GM23338 (cell line): ENCODE measurements around the gene MEIS3. TPM values are rescaled to one million over a fixed set of nuclear protein-coding genes. Genes with fewer than 3 reads are reported as not detected.
A peak's percentile ranks its signal among the peaks of the same experiment; 100 is the strongest.

Experiments
- ATAC-seq: fragments of 200-7000 bp; cut with Tn5 transposase; 3 replicates; pipeline ENCODE4 v1.9.1; 2020
- DNase-seq: peaks from one replicate; pipeline ENCODE4 v3.0.0-alpha.2; 2015; ENCODE audit warnings: low spot score
- H2AFZ ChIP-seq: fragments of 200-600 bp; sonication (generic); 2 replicates; pipeline ENCODE4 v1.8.0; 2016; ENCODE audit warnings: antibody characterized with exemption, mild to moderate bottlenecking, moderate library complexity
- H3F3A ChIP-seq: fragments of 200-600 bp; sonication (generic); replicated peaks from 2 replicates; pipeline ENCODE4 v1.8.0; 2017; ENCODE audit warnings: antibody characterized with exemption, mixed run types, low read depth
- H3K27ac ChIP-seq: fragments of 200-600 bp; sonication (generic); 2 replicates; pipeline ENCODE4 v1.6.1; 2016; ENCODE audit warnings: low read depth
- H3K27me3 ChIP-seq: fragments of 200-600 bp; sonication (generic); 2 replicates; pipeline ENCODE4 v1.8.0; 2016; ENCODE audit warnings: mild to moderate bottlenecking, mixed run types, moderate library complexity; ENCODE audit not compliant: insufficient read depth
- H3K36me3 ChIP-seq: fragments of 200-600 bp; sonication (generic); 2 replicates; pipeline ENCODE4 v1.8.0; 2016; ENCODE audit warnings: mild to moderate bottlenecking; ENCODE audit not compliant: insufficient read depth
- H3K4me1 ChIP-seq: fragments of 200-600 bp; sonication (generic); 2 replicates; pipeline ENCODE4 v1.8.0; 2016; ENCODE audit warnings: mild to moderate bottlenecking, moderate library complexity; ENCODE audit not compliant: insufficient read depth
- H3K4me2 ChIP-seq: fragments of 200-600 bp; sonication (generic); 2 replicates; pipeline ENCODE4 v1.7.1; 2017; ENCODE audit warnings: mixed run types
- H3K4me3 ChIP-seq: fragments of 200-600 bp; sonication (generic); 2 replicates; pipeline ENCODE4 v1.6.1; 2016; ENCODE audit warnings: mixed run types
- H3K79me2 ChIP-seq: fragments of 200-600 bp; sonication (generic); replicated peaks from 2 replicates; pipeline ENCODE4 v1.8.0; 2017; ENCODE audit warnings: mild to moderate bottlenecking; ENCODE audit not compliant: insufficient read depth
- H3K9me2 ChIP-seq: fragments of 200-600 bp; sonication (generic); 2 replicates; pipeline ENCODE4 v1.8.0; 2017; ENCODE audit not compliant: insufficient read depth
- H4K20me1 ChIP-seq: fragments of 200-600 bp; sonication (generic); replicated peaks from 2 replicates; pipeline ENCODE4 v1.8.0; 2017; ENCODE audit warnings: mild to moderate bottlenecking; ENCODE audit not compliant: insufficient read depth
- H3K27ac Mint-ChIP-seq: 2 replicates; pipeline ENCODE4 v1.8.0; 2020; ENCODE audit warnings: inconsistent platforms, mild to moderate bottlenecking, moderate library complexity, mixed read lengths
- H3K27me3 Mint-ChIP-seq: 3 replicates; pipeline ENCODE4 v1.8.0; 2022; ENCODE audit warnings: low read depth, mild to moderate bottlenecking, moderate library complexity, mixed read lengths, inconsistent platforms; ENCODE audit not compliant: insufficient read depth, poor library complexity
- H3K36me3 Mint-ChIP-seq: 3 replicates; pipeline ENCODE4 v1.8.0; 2021; ENCODE audit warnings: low read depth, mild to moderate bottlenecking, inconsistent platforms, moderate library complexity, mixed read lengths
- H3K4me1 Mint-ChIP-seq: 3 replicates; pipeline ENCODE4 v1.8.0; 2020; ENCODE audit warnings: mild to moderate bottlenecking, inconsistent platforms, mixed read lengths
- H3K4me3 Mint-ChIP-seq: 3 replicates; pipeline ENCODE4 v1.8.0; 2021; ENCODE audit warnings: moderate library complexity, mild to moderate bottlenecking, inconsistent platforms, mixed read lengths
- H3K9me3 Mint-ChIP-seq: 3 replicates; pipeline ENCODE4 v1.8.0; 2020; ENCODE audit warnings: moderate library complexity, mild to moderate bottlenecking, inconsistent platforms, mixed read lengths
- CREB1 ChIP-seq: fragments of 250-450 bp; sonication (Bioruptor Pico); IDR thresholded peaks from 2 replicates; pipeline ENCODE4 v1.5.0; 2020; ENCODE audit warnings: low read depth, mild to moderate bottlenecking, moderate library complexity
- JUNB ChIP-seq: IDR thresholded peaks from one replicate; pipeline ENCODE4 v1.6.1; 2016; ENCODE audit warnings: antibody characterized with exemption; ENCODE audit not compliant: unreplicated experiment
- NANOG ChIP-seq: IDR thresholded peaks from 2 replicates; pipeline ENCODE4 v1.6.1; 2016; ENCODE audit warnings: antibody characterized with exemption, borderline replicate concordance
- POLR2AphosphoS5 ChIP-seq: IDR thresholded peaks from 2 replicates; pipeline ENCODE4 v1.6.1; 2016; ENCODE audit warnings: antibody characterized with exemption, low read depth
- REST ChIP-seq: IDR thresholded peaks from one replicate; pipeline ENCODE4 v1.6.1; 2018; ENCODE audit warnings: antibody characterized with exemption; ENCODE audit not compliant: unreplicated experiment
- STAT1 ChIP-seq: IDR thresholded peaks from one replicate; pipeline ENCODE4 v1.6.1; 2016; ENCODE audit warnings: antibody characterized with exemption; ENCODE audit not compliant: unreplicated experiment
- polyA plus RNA-seq: library from polyadenylated mRNA; unstranded; fragments of >200 nt; fragmentation: Nextera tagmentation; extraction: Ambion mirVana; gene quantifications from 2 replicates; pipeline ENCODE4 v1.2.1, GENCODE V29; 2016
- total RNA-seq: library from RNA; depleted of rRNA; stranded (reverse); fragments of >200 nt; shearing (Covaris generic); gene quantifications from 2 replicates; pipeline ENCODE4 v1.2.3, GENCODE V29; 2014

The MEIS3 gene
- total and polyA plus RNA-seq, 2 experiments from 2014 or later, result 20.6 to 33.7 TPM

GRCh38 chr19:47447470-47448359 lies 28.4 kb upstream of the MEIS3 start:
- peaks cover 23% of the 10 kb centered on the region for H3K27me3 ChIP-seq
- H3K9me2 ChIP-seq, result no peaks in the 10 kb centered on the region
- TF ChIP-seq POLR2AphosphoS5 (peak; percentile 86), STAT1 (no peak)
- H3F3A ChIP-seq, result peaks cover 28% of the 10 kb centered on the region; the same call in 1 of the 2 replicates
- H2AFZ ChIP-seq, result peak overlapping the region; percentile 85
- H3K4me1 ChIP-seq, result peaks cover 23% of the 10 kb centered on the region
- H3K9me3 Mint-ChIP-seq, result no peaks in the 10 kb centered on the region; the same call in 2 of the 3 replicates
- H3K4me3 ChIP-seq, result peak overlapping the region; percentile 67
- H3K27ac ChIP-seq, result peak overlapping the region; percentile 88
- H3K36me3 Mint-ChIP-seq, result no peaks in the 10 kb centered on the region; the same call in 2 of the 3 replicates
- peak overlapping the region; percentile 81 for H3K4me3 Mint-ChIP-seq
- peaks cover 6% of the 10 kb centered on the region for H4K20me1 ChIP-seq
- no peaks in the 10 kb centered on the region for H3K79me2 ChIP-seq
- H3K4me2 ChIP-seq, result peak overlapping the region; percentile 85
- no peaks in the 10 kb centered on the region for H3K36me3 ChIP-seq
- peaks cover 35% of the 10 kb centered on the region for H3K4me1 Mint-ChIP-seq
- peak; percentile 99 for DNase-seq
- H3K27ac Mint-ChIP-seq, result peak overlapping the region; percentile 94
- ATAC-seq, result peak; percentile 77
- peaks cover 33% of the 10 kb centered on the region for H3K27me3 Mint-ChIP-seq

- Mint-ChIP-seq H3K9me3 (no peaks in the 10 kb centered on the region; the same call in 2 of the 3 replicates), H3K27ac (peak overlapping the region; percentile 94), H3K4me1 (peaks cover 35% of the 10 kb centered on the region), H3K27me3 (peaks cover 36% of the 10 kb centered on the region), H3K36me3 (no peaks in the 10 kb centered on the region; the same call in 2 of the 3 replicates), H3K4me3 (peak overlapping the region; percentile 81)
- Histone ChIP-seq H3K27me3 (peaks cover 23% of the 10 kb centered on the region), H3K4me1 (peaks cover 23% of the 10 kb centered on the region), H3K9me2 (no peaks in the 10 kb centered on the region), H3K27ac (peak overlapping the region; percentile 88), H3F3A (peaks cover 28% of the 10 kb centered on the region; the same call in 1 of the 2 replicates), H3K4me2 (peak overlapping the region; percentile 85), H2AFZ (peak overlapping the region; percentile 58; the same call in 1 of the 2 replicates), H3K4me3 (peak overlapping the region; percentile 67), H4K20me1 (peaks cover 6% of the 10 kb centered on the region), H3K36me3 (no peaks in the 10 kb centered on the region), H3K79me2 (no peaks in the 10 kb centered on the region)
- peak; percentile 63 for ATAC-seq
- TF ChIP-seq CREB1, result no peak
- no peak for TF ChIP-seq NANOG
- TF ChIP-seq REST, result peak; percentile 14
- no peak for TF ChIP-seq JUNB
- DNase-seq, result peak; percentile 97
Measured at GRCh38 chr19:47446534-47447469, 27.5 kb upstream of the MEIS3 start.
